RWPE2 (cell line): Measurements from ENCODE around the gene GRIN3B.

Experiments
- ATAC-seq: fragments of 200-7000 bp; cut with Tn5 transposase; 3 replicates; pipeline ENCODE4 v1.9.1; 2021; ENCODE audit warnings: low read depth
- DNase-seq: peaks from one replicate; pipeline ENCODE4 v3.0.0-alpha.2; 2020; ENCODE audit warnings: low spot score
- H3K27ac ChIP-seq: fragments of 450-650 bp; 2 replicates; pipeline ENCODE4 v1.5.1; 2017; ENCODE audit warnings: mild to moderate bottlenecking; ENCODE audit not compliant: poor library complexity, severe bottlenecking
- H3K27me3 ChIP-seq: fragments of 250-450 bp; sonication (Bioruptor Pico); 2 replicates; pipeline ENCODE4 v1.5.1; 2021; ENCODE audit warnings: mild to moderate bottlenecking, moderate library complexity; ENCODE audit not compliant: insufficient read depth, poor library complexity, severe bottlenecking
- H3K36me3 ChIP-seq: fragments of 250-450 bp; sonication (Bioruptor Pico); 2 replicates; pipeline ENCODE4 v1.5.1; 2020; ENCODE audit warnings: low read depth, mild to moderate bottlenecking, moderate library complexity
- H3K4me1 ChIP-seq: fragments of 250-450 bp; sonication (Bioruptor Pico); 2 replicates; pipeline ENCODE4 v1.5.1; 2021; ENCODE audit warnings: mild to moderate bottlenecking, moderate library complexity; ENCODE audit not compliant: insufficient read depth, poor library complexity, severe bottlenecking
- H3K4me3 ChIP-seq: fragments of 250-450 bp; sonication (Bioruptor Pico); 2 replicates; pipeline ENCODE4 v1.5.1; 2021; ENCODE audit warnings: mild to moderate bottlenecking, moderate library complexity; ENCODE audit not compliant: severe bottlenecking
- H3K9me3 ChIP-seq: fragments of 250-450 bp; sonication (Bioruptor Pico); 2 replicates; pipeline ENCODE4 v1.5.1; 2021; ENCODE audit warnings: mild to moderate bottlenecking, moderate library complexity; ENCODE audit not compliant: severe bottlenecking
- CTCF ChIP-seq: fragments of 450-650 bp; IDR thresholded peaks from one replicate; pipeline ENCODE4 v1.5.1; 2017; ENCODE audit warnings: mild to moderate bottlenecking, moderate library complexity; ENCODE audit not compliant: poor library complexity, severe bottlenecking

Gene GRIN3B

DNA sequence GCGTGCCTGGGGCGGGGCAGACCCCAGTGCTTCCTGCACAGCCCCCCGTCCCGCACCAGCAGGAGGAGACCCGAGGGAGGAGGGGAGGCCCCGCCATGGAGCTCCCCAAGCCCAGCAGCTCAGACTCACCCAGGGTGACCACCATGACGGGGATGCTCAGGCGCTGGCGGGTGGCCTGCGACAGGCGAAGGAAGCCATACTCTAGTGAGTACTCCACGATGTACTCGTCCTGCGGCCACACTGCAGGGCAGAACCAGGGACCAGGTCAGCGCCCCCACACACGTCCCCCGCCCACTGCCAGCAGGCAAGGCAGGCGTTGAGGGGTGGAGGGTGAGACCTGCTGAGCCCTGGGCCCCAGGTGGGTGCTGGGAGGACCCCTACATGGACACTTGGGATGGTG is 12.1 kb downstream of the GRIN3B start:
- H3K4me3 ChIP-seq = no peak overlapping the region
- H3K36me3 ChIP-seq = peaks cover 29% of the 10 kb centered on the region
- H3K4me1 ChIP-seq = peaks cover 9% of the 10 kb centered on the region
- no peak for ATAC-seq
- TF ChIP-seq CTCF = no peak
- DNase-seq = no peak
- no peaks in the 10 kb centered on the region for H3K27me3 ChIP-seq
- no peaks in the 10 kb centered on the region for H3K9me3 ChIP-seq
- no peak overlapping the region for H3K27ac ChIP-seq

- Histone ChIP-seq H3K4me1 (peaks cover 18% of the 10 kb centered on the region), H3K36me3 (peaks cover 29% of the 10 kb centered on the region), H3K9me3 (no peaks in the 10 kb centered on the region), H3K4me3 (no peak overlapping the region), H3K27ac (no peak overlapping the region), H3K27me3 (no peaks in the 10 kb centered on the region)
- DNase-seq (no peak), ATAC-seq (no peak)
- no peak for TF ChIP-seq CTCF
These were observed 13.0 kb downstream of the GRIN3B start for GRCh38 chr19:1013218-1013617.

DNA sequence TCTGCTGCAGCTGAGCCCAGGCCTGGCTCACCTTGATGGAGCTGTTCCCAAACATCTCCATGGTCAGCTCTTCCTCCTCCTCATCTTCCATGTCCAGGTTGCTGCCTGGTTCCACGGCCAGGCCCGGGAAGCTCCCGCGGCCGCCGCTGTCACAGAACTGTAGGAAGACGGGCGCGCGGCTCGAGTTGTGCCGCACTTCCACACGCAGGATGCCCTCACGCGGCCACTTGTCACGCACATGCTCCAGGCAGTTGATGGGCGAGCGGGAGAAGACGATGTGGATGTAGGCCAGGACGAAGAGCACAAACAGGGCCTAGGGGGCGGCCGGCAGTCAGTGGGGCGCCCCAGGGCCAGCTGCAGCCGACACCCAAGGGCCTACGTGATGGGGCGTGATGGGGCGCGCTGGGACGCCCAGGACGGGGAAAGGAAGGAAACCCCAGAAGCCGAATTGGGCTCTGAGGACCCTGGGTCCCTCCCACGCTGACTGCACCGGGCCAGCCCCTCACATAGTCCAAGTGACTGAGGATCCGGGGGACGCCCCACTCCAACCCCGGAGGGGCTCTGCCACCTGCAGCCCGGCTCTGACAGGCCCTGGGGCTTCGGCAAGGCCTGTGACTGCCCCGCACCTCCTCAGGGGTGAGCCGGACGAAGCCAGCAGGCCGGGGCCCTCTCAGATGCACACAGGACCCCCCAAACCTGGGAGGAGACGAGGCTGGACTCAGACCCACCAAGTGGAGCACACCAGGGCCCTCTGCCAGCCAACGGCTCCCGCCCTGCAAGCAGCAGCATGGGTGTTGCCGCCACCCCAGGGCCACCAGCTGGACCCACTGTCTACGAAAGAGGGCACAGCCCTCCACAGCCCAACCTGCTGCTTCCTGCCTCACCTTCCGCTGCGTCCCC is 14.2 kb downstream of the GRIN3B start:
- DNase-seq (no peak), ATAC-seq (no peak)
- no peak overlapping the region for H3K27ac ChIP-seq
- TF ChIP-seq CTCF = no peak
- no peak overlapping the region for H3K4me3 ChIP-seq
- H3K9me3 ChIP-seq = no peaks in the 10 kb centered on the region
- peaks cover 23% of the 10 kb centered on the region for H3K4me1 ChIP-seq
- no peaks in the 10 kb centered on the region for H3K27me3 ChIP-seq
- peaks cover 29% of the 10 kb centered on the region for H3K36me3 ChIP-seq

- H3K27ac ChIP-seq = no peak overlapping the region
- H3K4me1 ChIP-seq = peaks cover 23% of the 10 kb centered on the region
- peaks cover 26% of the 10 kb centered on the region for H3K36me3 ChIP-seq
These were observed 15.0 kb downstream of the GRIN3B start for GRCh38 chr19:1015061-1015781.

More at GRCh38 chr19:1015061-1015781, 15.0 kb downstream of the GRIN3B start:
- Histone ChIP-seq H3K27me3 (no peaks in the 10 kb centered on the region), H3K4me3 (no peak overlapping the region), H3K9me3 (no peaks in the 10 kb centered on the region)
- DNase-seq (no peak), ATAC-seq (no peak)
- no peak for TF ChIP-seq CTCF
